Astrocyte (in vitro differentiated cells and primary cell): Measurements from ENCODE around the gene MRPL14. TPM values are rescaled to one million over a fixed set of nuclear protein-coding genes. Genes with fewer than 3 reads are reported as not detected.

ENCODE experiments used
- DNase-seq: peaks from one replicate; pipeline ENCODE4 v3.0.0-alpha.2; 2010; ENCODE audit warnings: low read depth
- FAIRE-seq: peaks from 2 replicates; lab custom pipeline; 2011; peaks lifted over from hg19 to GRCh38; lab: Jason Lieb, UNC
- H2AFZ ChIP-seq: 2 replicates; pipeline ENCODE4 v1.6.0; 2012; ENCODE audit warnings: low read depth, low read length, inconsistent platforms
- H3K27ac ChIP-seq: 2 replicates; pipeline ENCODE4 v1.5.1; 2011; ENCODE audit warnings: low read depth, low read length, inconsistent platforms
- H3K27me3 ChIP-seq: 2 replicates; pipeline ENCODE4 v1.6.0; 2011; ENCODE audit warnings: low read length, inconsistent platforms; ENCODE audit not compliant: insufficient read depth
- H3K36me3 ChIP-seq: 2 replicates; pipeline ENCODE4 v1.5.1; 2011; ENCODE audit warnings: low read length, inconsistent platforms; ENCODE audit not compliant: insufficient read depth
- H3K4me1 ChIP-seq: 2 replicates; pipeline ENCODE4 v1.5.1; 2011; ENCODE audit warnings: low read length, inconsistent platforms; ENCODE audit not compliant: insufficient read depth
- H3K4me2 ChIP-seq: 2 replicates; pipeline ENCODE4 v1.6.0; 2012; ENCODE audit warnings: low read length, inconsistent platforms
- H3K4me3 ChIP-seq: 2 replicates; pipeline ENCODE4 v1.5.1; 2011; ENCODE audit warnings: low read depth, mild to moderate bottlenecking, low read length, inconsistent platforms; ENCODE audit not compliant: insufficient read depth
- H3K79me2 ChIP-seq: 2 replicates; pipeline ENCODE4 v1.6.0; 2012; ENCODE audit warnings: mild to moderate bottlenecking, low read length, inconsistent platforms; ENCODE audit not compliant: insufficient read depth
- H3K9ac ChIP-seq: 2 replicates; pipeline ENCODE4 v1.6.0; 2012; ENCODE audit warnings: mild to moderate bottlenecking, low read length, inconsistent platforms
- H3K9me3 ChIP-seq: 2 replicates; pipeline ENCODE4 v1.5.1; 2012; ENCODE audit warnings: low read depth, mild to moderate bottlenecking, low read length, inconsistent platforms; ENCODE audit not compliant: insufficient read depth
- H4K20me1 ChIP-seq: 2 replicates; pipeline ENCODE4 v1.6.0; 2012; ENCODE audit warnings: low read length, inconsistent platforms; ENCODE audit not compliant: insufficient read depth
- H3K27ac Mint-ChIP-seq: one replicate; pipeline ENCODE4 v1.8.0; 2021; ENCODE audit warnings: mild to moderate bottlenecking, mixed read lengths; ENCODE audit not compliant: unreplicated experiment
- H3K27me3 Mint-ChIP-seq: one replicate; pipeline ENCODE4 v1.8.0; 2021; ENCODE audit warnings: low read depth, mixed read lengths; ENCODE audit not compliant: unreplicated experiment
- H3K36me3 Mint-ChIP-seq: one replicate; pipeline ENCODE4 v1.8.0; 2021; ENCODE audit warnings: low read depth, mixed read lengths; ENCODE audit not compliant: unreplicated experiment
- H3K4me1 Mint-ChIP-seq: one replicate; pipeline ENCODE4 v1.8.0; 2021; ENCODE audit warnings: low read depth, mixed read lengths; ENCODE audit not compliant: unreplicated experiment
- H3K4me3 Mint-ChIP-seq: one replicate; pipeline ENCODE4 v1.8.0; 2021; ENCODE audit warnings: mild to moderate bottlenecking, moderate library complexity, mixed read lengths; ENCODE audit not compliant: unreplicated experiment
- H3K9me3 Mint-ChIP-seq: one replicate; pipeline ENCODE4 v1.8.0; 2021; ENCODE audit warnings: mild to moderate bottlenecking, mixed read lengths; ENCODE audit not compliant: unreplicated experiment
- EZH2 ChIP-seq: IDR thresholded peaks from 2 replicates; pipeline ENCODE4 v1.6.1; 2012; ENCODE audit warnings: mild to moderate bottlenecking, low read length, inconsistent platforms; ENCODE audit not compliant: insufficient read depth
- total RNA-seq: library from RNA; stranded (reverse); gene quantifications from 2 replicates; pipeline ENCODE4 v1.2.1, GENCODE V29; 2021
- TF ChIP-seq, protein P1 (sequence below): IDR thresholded peaks from 2 replicates; pipeline ENCODE4 v1.5.1; 2011; ENCODE audit warnings: low read depth, mild to moderate bottlenecking, inconsistent platforms, low read length, moderate library complexity; ENCODE audit not compliant: insufficient read depth

The MRPL14 gene
- total RNA-seq, 1 donor from 2014 or later: 56.1 TPM

DNA sequence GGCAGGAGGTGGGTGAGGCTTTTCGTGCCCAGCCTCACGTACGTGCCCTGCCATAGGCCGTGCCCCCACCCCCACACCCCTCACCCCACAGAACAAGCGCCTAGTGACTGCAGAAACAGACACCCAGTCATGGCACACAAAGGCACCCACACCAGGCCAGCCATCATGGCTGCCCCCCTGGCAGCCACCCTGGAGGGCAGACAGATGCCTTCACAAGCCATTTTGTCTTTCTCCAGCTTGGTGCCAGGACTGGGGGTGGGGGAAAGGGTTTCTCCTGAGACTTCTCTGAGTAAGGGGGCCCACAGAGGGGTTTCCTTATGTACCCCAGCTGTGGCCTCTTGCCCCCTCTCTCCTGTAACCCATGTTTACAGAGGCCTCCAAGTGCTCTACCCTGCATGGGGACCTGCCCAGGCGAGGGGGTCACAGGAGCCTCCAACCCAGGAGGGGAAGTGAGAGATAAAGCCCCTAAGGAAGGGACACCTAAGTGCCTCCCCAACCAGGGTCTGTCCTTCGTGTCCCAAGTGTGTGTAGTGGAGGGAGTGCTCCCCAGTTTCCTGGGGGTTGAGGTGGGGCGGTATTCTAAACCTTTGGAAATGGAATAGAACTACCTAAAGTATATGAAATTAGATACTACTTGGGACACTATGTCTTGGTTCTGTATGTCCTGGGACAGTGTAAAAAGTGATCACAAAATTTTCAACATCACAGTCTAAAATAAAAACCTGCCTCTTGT, 49.9 kb downstream of the MRPL14 start:
- H3K27ac ChIP-seq: no peak overlapping the region
- H3K79me2 ChIP-seq: no peaks in the 10 kb centered on the region
- Mint-ChIP-seq H3K4me1 (peaks cover 21% of the 10 kb centered on the region), H3K27me3 (peaks cover 5% of the 10 kb centered on the region), H3K27ac (no peak overlapping the region), H3K4me3 (no peak overlapping the region), H3K9me3 (no peaks in the 10 kb centered on the region), H3K36me3 (no peaks in the 10 kb centered on the region)
- H3K9ac ChIP-seq: no peak overlapping the region
- no peak overlapping the region for H2AFZ ChIP-seq
- peaks cover 2% of the 10 kb centered on the region for H3K27me3 ChIP-seq
- H3K4me2 ChIP-seq: no peak overlapping the region
- no peaks in the 10 kb centered on the region for H4K20me1 ChIP-seq
- H3K4me3 ChIP-seq: no peak overlapping the region
- H3K9me3 ChIP-seq: no peaks in the 10 kb centered on the region
- no peaks in the 10 kb centered on the region for H3K36me3 ChIP-seq
- TF ChIP-seq, protein P1, sequence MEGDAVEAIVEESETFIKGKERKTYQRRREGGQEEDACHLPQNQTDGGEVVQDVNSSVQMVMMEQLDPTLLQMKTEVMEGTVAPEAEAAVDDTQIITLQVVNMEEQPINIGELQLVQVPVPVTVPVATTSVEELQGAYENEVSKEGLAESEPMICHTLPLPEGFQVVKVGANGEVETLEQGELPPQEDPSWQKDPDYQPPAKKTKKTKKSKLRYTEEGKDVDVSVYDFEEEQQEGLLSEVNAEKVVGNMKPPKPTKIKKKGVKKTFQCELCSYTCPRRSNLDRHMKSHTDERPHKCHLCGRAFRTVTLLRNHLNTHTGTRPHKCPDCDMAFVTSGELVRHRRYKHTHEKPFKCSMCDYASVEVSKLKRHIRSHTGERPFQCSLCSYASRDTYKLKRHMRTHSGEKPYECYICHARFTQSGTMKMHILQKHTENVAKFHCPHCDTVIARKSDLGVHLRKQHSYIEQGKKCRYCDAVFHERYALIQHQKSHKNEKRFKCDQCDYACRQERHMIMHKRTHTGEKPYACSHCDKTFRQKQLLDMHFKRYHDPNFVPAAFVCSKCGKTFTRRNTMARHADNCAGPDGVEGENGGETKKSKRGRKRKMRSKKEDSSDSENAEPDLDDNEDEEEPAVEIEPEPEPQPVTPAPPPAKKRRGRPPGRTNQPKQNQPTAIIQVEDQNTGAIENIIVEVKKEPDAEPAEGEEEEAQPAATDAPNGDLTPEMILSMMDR: no peak
- TF ChIP-seq EZH2: no peak
- H3K4me1 ChIP-seq: peaks cover 28% of the 10 kb centered on the region
- no peak for DNase-seq
- no peak for FAIRE-seq

DNA sequence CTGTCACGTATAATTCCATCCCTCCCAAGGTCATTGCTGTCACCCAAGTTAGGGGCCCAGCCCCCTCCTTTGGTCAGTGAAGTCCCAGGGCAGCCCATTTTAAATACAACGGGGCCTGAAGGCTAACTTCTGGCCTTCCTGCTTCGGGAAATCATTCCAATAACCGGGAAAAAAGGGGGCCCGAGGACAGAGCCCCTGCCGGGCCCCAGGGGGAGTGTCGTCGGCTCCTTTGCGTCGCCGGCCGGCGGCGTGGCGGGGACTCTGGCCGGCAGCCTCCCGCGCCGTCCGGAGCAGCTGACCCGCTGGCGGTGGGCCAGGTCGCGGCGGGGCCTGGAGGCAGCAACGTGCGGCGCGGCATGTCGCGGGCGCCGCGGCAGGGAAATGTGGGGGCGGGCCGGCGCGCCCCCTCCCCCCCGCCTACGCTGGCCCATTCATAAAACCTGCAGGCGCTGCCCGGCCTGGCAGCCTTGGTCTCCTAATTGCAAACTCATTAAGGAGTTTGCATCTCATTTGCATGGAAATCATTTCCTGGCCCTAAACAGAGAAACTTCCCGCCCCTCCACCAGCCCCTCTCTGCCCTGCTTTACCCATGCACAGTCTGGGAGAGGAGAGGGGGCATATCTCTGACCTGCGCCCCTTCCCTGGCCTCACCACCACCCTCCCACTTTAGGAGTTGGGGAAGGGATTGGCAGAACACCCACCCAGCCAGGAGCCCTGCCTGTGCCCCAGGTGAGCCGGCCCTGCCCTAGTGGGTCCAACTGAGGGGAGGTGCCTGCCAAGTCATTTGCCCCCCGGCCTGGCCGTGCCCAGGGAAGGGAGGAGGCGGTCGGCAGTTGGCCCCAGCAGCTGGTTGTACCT, 50.7 kb downstream of the MRPL14 start:
- no peak overlapping the region for H3K9ac ChIP-seq
- FAIRE-seq: no peak
- no peaks in the 10 kb centered on the region for H3K36me3 ChIP-seq
- no peaks in the 10 kb centered on the region for H3K79me2 ChIP-seq
- no peak overlapping the region for H3K27ac ChIP-seq
- no peak overlapping the region for H3K27ac Mint-ChIP-seq
- DNase-seq: no peak
- H3K9me3 Mint-ChIP-seq: no peaks in the 10 kb centered on the region
- no peaks in the 10 kb centered on the region for H3K27me3 Mint-ChIP-seq
- H3K27me3 ChIP-seq: peaks cover 2% of the 10 kb centered on the region
- peaks cover 24% of the 10 kb centered on the region for H3K4me1 Mint-ChIP-seq
- no peak overlapping the region for H3K4me3 Mint-ChIP-seq
- H3K4me2 ChIP-seq: peak overlapping the region; percentile 57
- H2AFZ ChIP-seq: no peak overlapping the region
- no peak for TF ChIP-seq EZH2
- TF ChIP-seq, protein P1: no peak
- H3K36me3 Mint-ChIP-seq: no peaks in the 10 kb centered on the region
- no peaks in the 10 kb centered on the region for H3K9me3 ChIP-seq
- peaks cover 34% of the 10 kb centered on the region for H3K4me1 ChIP-seq
- no peak overlapping the region for H3K4me3 ChIP-seq
- H4K20me1 ChIP-seq: no peaks in the 10 kb centered on the region
